Activated B cell treated with CpG ODN at 0.5 μM for 24 hours (primary cell): ENCODE data around the gene DHRS13. TPM values are rescaled to one million over a fixed set of nuclear protein-coding genes. Genes with fewer than 3 reads are reported as not detected.

Experiments used
- ATAC-seq: fragments of 200-7000 bp; cut with Tn5 transposase; one replicate; pipeline ENCODE4 v1.10.0; 2021; ENCODE audit warnings: low read depth, mild to moderate bottlenecking, moderate library complexity
- CTCF ChIA-PET: fragments of 350-600 bp; sonication (Branson Sonifier 250); formaldehyde crosslinking; loops from one replicate; lab custom pipeline; 2021; ENCODE audit warnings: antibody characterized with exemption; lab: Charles Lee
- POLR2A ChIA-PET: fragments of 350-600 bp; sonication (Branson Sonifier 250); formaldehyde crosslinking; loops from one replicate; lab custom pipeline; 2021; ENCODE audit warnings: antibody characterized with exemption; lab: Charles Lee
- DNase-seq: peaks from one replicate; pipeline ENCODE4 v3.0.0; 2022
- H3K27ac Mint-ChIP-seq: one replicate; pipeline ENCODE4 v1.8.0; 2020; ENCODE audit warnings: mixed read lengths
- H3K27me3 Mint-ChIP-seq: one replicate; pipeline ENCODE4 v1.8.0; 2021; ENCODE audit warnings: mixed read lengths
- H3K36me3 Mint-ChIP-seq: one replicate; pipeline ENCODE4 v1.8.0; 2021; ENCODE audit warnings: low read depth, mixed read lengths
- H3K4me1 Mint-ChIP-seq: one replicate; pipeline ENCODE4 v1.8.0; 2021; ENCODE audit warnings: mixed read lengths
- H3K4me3 Mint-ChIP-seq: one replicate; pipeline ENCODE4 v1.8.0; 2020; ENCODE audit warnings: mild to moderate bottlenecking, mixed read lengths
- H3K9me3 Mint-ChIP-seq: one replicate; pipeline ENCODE4 v1.8.0; 2020; ENCODE audit warnings: mixed read lengths
- intact Hi-C: fragments of 100-400 bp; cut with micrococcal nuclease; formaldehyde crosslinking; loops from one replicate; pipeline ENCODE4 v1.15.1; 2024
- total RNA-seq: library from RNA; stranded (reverse); gene quantifications from 2 replicates; pipeline ENCODE4 v1.2.3, GENCODE V29; 2022
- TF ChIP-seq, protein P1 (sequence below): fragments of 200-600 bp; IDR thresholded peaks from one replicate; pipeline ENCODE4 v1.8.0; 2022; ENCODE audit warnings: antibody characterized with exemption, mild to moderate bottlenecking

DHRS13 gene
- total RNA-seq, 1 donor from 2014 or later: 39.6 TPM

DNA sequence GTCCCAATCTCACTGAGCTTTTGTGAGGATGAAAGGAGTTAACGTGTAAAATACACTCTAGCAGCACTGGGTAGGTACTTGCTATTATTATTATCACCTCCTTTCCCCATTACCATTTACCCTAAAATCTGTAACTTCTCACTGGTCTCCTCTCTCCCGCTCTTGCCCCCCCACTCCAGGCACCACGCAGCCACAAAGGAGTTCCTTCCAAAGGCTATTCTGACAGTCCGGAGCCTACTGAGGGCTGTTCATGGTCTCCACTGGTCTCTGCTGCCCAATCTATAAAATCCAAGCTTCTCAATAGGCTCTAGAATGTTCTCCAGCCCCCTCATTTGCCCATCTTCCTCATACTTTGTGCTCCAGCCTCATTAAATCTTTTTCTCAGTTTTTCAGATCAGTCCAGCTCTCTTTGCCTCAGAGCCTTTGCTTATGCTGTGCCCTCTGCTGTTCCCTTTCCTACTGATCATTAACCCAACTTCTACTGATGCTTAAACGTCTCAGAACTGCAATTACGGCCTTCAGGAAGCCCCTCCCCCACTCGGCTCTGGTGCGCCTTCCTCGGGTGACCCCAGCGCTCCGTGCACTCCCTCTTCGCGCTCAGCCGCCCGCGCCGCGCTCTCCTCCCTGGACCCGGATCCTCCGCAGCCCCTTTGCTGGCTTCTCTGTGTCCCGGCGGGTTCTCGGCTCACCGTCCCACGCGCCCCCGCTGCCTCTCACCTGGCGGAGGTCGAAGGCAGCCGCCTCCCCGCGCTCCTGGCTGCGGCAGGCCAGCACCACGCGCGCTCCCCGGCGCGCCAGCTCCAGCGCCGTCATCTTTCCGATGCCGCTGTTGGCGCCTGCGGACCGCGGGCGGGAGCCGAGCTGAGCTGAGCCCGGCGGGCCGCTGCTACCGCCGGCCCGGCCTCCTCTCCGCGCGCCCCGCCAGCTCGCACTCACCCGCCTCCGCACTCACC, 737 bp downstream of the DHRS13 start:
- peaks cover 41% of the 10 kb centered on the region for H3K4me1 Mint-ChIP-seq
- POLR2A ChIA-PET: interaction anchor here (0.6 to 3.1 kb wide), 20 partner anchors 10 to 526 kb away, joined by 3 to 52 read pairs (median 4); partner anchors contain the start of genes BLTP2, FAM222B, PHF12 and PROCA1
- peak; percentile 29 for ATAC-seq
- H3K9me3 Mint-ChIP-seq: no peaks in the 10 kb centered on the region
- H3K4me3 Mint-ChIP-seq: peak overlapping the region; percentile 82
- no peak for DNase-seq
- peak overlapping the region; percentile 77 for H3K27ac Mint-ChIP-seq
- peaks cover 49% of the 10 kb centered on the region for H3K36me3 Mint-ChIP-seq
- TF ChIP-seq, protein P1, sequence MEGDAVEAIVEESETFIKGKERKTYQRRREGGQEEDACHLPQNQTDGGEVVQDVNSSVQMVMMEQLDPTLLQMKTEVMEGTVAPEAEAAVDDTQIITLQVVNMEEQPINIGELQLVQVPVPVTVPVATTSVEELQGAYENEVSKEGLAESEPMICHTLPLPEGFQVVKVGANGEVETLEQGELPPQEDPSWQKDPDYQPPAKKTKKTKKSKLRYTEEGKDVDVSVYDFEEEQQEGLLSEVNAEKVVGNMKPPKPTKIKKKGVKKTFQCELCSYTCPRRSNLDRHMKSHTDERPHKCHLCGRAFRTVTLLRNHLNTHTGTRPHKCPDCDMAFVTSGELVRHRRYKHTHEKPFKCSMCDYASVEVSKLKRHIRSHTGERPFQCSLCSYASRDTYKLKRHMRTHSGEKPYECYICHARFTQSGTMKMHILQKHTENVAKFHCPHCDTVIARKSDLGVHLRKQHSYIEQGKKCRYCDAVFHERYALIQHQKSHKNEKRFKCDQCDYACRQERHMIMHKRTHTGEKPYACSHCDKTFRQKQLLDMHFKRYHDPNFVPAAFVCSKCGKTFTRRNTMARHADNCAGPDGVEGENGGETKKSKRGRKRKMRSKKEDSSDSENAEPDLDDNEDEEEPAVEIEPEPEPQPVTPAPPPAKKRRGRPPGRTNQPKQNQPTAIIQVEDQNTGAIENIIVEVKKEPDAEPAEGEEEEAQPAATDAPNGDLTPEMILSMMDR: no peak
- H3K27me3 Mint-ChIP-seq: no peaks in the 10 kb centered on the region
- CTCF ChIA-PET: interaction anchor here (0.6 to 10.4 kb wide), 20 partner anchors 9 to 195 kb away, joined by 3 to 90 read pairs (median 4); partner anchors contain the start of genes ERAL1, FAM222B, NEK8 and PROCA1
- intact Hi-C loops: loop anchor here (1.0 to 5.0 kb wide), 4 partner anchors 9 to 255 kb away; partner anchors contain the start of genes RPL23A, SDF2 and SUPT6H

DNA sequence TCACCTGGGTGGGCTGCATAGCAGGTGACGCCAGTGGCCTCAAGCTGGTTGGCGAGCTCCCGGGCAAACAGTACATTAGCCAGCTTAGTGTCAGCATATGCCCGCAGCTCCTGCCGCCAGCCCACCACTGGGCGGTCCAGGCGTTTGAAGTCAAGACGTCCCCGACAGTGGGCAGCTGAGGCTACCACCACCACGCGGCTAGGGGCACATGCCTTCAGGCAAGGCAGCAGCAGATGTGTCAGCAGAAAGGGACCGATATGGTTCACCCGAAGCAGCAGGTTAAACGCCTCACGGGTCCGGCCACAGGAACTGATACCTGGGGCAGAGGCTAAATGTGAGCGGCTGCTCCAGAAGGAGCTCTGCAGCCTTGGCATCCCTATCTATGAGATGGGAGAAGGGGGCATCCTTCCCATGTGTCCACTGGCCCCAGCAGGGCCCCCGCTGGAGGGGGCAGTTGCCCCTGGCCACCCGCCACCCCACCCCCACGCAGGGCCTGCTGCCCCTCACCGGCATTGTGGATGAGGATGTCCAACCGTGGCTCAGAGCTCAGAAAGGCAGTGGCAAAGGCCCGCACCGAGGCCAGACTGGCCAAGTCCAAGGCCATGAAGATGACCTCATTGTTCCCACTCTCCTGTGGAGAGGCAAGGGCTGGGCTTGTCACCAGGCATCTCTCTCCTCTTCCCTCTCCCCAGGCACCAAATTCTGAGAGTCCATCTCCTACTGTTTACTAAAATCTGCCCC, 1.7 kb downstream of the DHRS13 start:
- Mint-ChIP-seq H3K27ac (no peak overlapping the region), H3K36me3 (peaks cover 47% of the 10 kb centered on the region), H3K4me3 (peak overlapping the region; percentile 82), H3K9me3 (no peaks in the 10 kb centered on the region), H3K4me1 (peaks cover 50% of the 10 kb centered on the region), H3K27me3 (no peaks in the 10 kb centered on the region)
- TF ChIP-seq, protein P1: no peak
- no peak for ATAC-seq
- intact Hi-C loops: loop anchor here (5.0 kb wide), 1 partner anchor 239 kb away; the partner anchor contains the start of genes SDF2 and SUPT6H
- no peak for DNase-seq
- POLR2A ChIA-PET: interaction anchor here (0.6 to 3.1 kb wide), 11 partner anchors 9 to 175 kb away, joined by 3 to 52 read pairs (median 8); partner anchors contain the start of genes FAM222B, PHF12 and TLCD1
- CTCF ChIA-PET: interaction anchor here (1.2 to 10.4 kb wide), 8 partner anchors 8 to 174 kb away, joined by 3 to 90 read pairs (median 6); partner anchors contain the start of genes ERAL1, FAM222B, NEK8 and TLCD1

- no peaks in the 10 kb centered on the region for H3K9me3 Mint-ChIP-seq
- DNase-seq (no peak), ATAC-seq (no peak)
- peak overlapping the region; percentile 68 for H3K27ac Mint-ChIP-seq
- H3K4me1 Mint-ChIP-seq: peaks cover 66% of the 10 kb centered on the region
- peaks cover 41% of the 10 kb centered on the region for H3K36me3 Mint-ChIP-seq
- ChIA-PET CTCF (interaction anchor here (0.8 to 10.4 kb wide), 4 partner anchors 8 to 173 kb away, joined by 3 to 90 read pairs (median 16); partner anchors contain the start of gene TLCD1), POLR2A (interaction anchor here (0.5 to 8.1 kb wide), 5 partner anchors 25 to 179 kb away, joined by 3 to 81 read pairs (median 21); partner anchors contain the start of genes FAM222B, NEK8, PHF12 and RPL23A)
- intact Hi-C loops: no loop called here
- H3K4me3 Mint-ChIP-seq: peak overlapping the region; percentile 56
- TF ChIP-seq, protein P1: no peak
- no peaks in the 10 kb centered on the region for H3K27me3 Mint-ChIP-seq
Measured at GRCh38 chr17:28899212-28899815, 3.6 kb downstream of the DHRS13 start.

DNA sequence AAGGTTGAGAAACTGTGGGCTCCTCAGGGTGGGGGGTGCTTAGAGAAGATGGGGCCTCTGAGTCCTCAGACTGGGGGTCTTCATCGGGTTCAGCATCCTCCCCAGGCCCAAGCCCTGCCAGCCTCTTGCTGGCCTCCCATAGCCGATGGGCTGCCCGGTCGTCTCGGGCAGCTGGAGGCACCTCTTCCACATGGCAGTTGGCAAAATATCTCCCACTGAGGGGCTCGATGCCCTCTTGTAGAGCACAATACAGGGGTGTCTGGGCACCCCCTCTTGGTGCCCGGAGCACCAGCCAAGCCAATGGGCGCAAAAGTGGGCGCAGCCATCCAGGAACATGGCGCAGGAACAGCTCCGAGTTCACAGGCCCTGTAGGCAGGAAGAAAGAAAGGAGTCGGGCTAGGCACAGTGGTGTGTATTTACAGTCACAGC, 4.3 kb downstream of the DHRS13 start:
- ATAC-seq: no peak

More for the DNA sequence above, 4.3 kb downstream of the DHRS13 start:
- POLR2A ChIA-PET: interaction anchor here (0.5 to 8.1 kb wide), 16 partner anchors 10 to 394 kb away, joined by 3 to 81 read pairs (median 10); partner anchors contain the start of genes FAM222B, NEK8, PHF12 and RPL23A
- no peak for DNase-seq
- H3K27me3 Mint-ChIP-seq: no peaks in the 10 kb centered on the region
- no peak overlapping the region for H3K4me3 Mint-ChIP-seq
- no peaks in the 10 kb centered on the region for H3K9me3 Mint-ChIP-seq
- TF ChIP-seq, protein P1: no peak
- CTCF ChIA-PET: interaction anchor here (1.5 to 10.4 kb wide), 5 partner anchors 9 to 172 kb away, joined by 6 to 90 read pairs (median 11); partner anchors contain the start of genes FAM222B and TLCD1
- H3K27ac Mint-ChIP-seq: peak overlapping the region; percentile 86
- intact Hi-C loops: no loop called here
- H3K36me3 Mint-ChIP-seq: peaks cover 41% of the 10 kb centered on the region
- H3K4me1 Mint-ChIP-seq: peaks cover 74% of the 10 kb centered on the region
